Measurements from ENCODE around the gene TMED5. TPM values are rescaled to one million over a fixed set of nuclear protein-coding genes. Genes with fewer than 3 reads are reported as not detected.

The TMED5 gene
- total RNA-seq, 1 donor from 2014 or later = 44.0 TPM

GRCh38 chr1:93143769-93144168 is 36.4 kb downstream of the TMED5 start:
- no peaks in the 10 kb centered on the region for H3K27me3 ChIP-seq (ENCODE audit: low read depth)
- H3K4me3 ChIP-seq = no peak overlapping the region
- TF ChIP-seq CTCF (IDR thresholded peaks at IDR 0.05; ENCODE audit: borderline replicate concordance) = no peak
- H3K36me3 ChIP-seq = peaks cover 10% of the 10 kb centered on the region
- no peak for DNase-seq
- no peak overlapping the region for H3K27ac ChIP-seq (replicated peaks)
- intact Hi-C loops (cut with micrococcal nuclease) = no loop called here
- peaks cover 10% of the 10 kb centered on the region for H3K4me1 ChIP-seq
- no peaks in the 10 kb centered on the region for H3K9me3 ChIP-seq (replicated peaks)

GRCh38 chr1:93143136-93143535 is 37.1 kb downstream of the TMED5 start:
- DNase-seq = no peak

GRCh38 chr1:93142161-93142560 is 38.1 kb downstream of the TMED5 start:
- Histone ChIP-seq H3K36me3 (peaks cover 16% of the 10 kb centered on the region), H3K4me1 (no peaks in the 10 kb centered on the region), H3K9me3 (replicated peaks) (no peaks in the 10 kb centered on the region), H3K27ac (replicated peaks) (no peak overlapping the region), H3K27me3 (ENCODE audit: low read depth) (no peaks in the 10 kb centered on the region), H3K4me3 (no peak overlapping the region)
- TF ChIP-seq CTCF (IDR thresholded peaks at IDR 0.05; ENCODE audit: borderline replicate concordance) = no peak
- no peak for DNase-seq
- intact Hi-C loops (cut with micrococcal nuclease) = no loop called here

More at GRCh38 chr1:93143136-93143535, 37.1 kb downstream of the TMED5 start:
- intact Hi-C loops (cut with micrococcal nuclease) = no loop called here
- peaks cover 6% of the 10 kb centered on the region for H3K36me3 ChIP-seq
- TF ChIP-seq CTCF (IDR thresholded peaks at IDR 0.05; ENCODE audit: borderline replicate concordance) = no peak
- H3K4me1 ChIP-seq = peaks cover 9% of the 10 kb centered on the region
- no peak overlapping the region for H3K27ac ChIP-seq (replicated peaks)
- H3K27me3 ChIP-seq (ENCODE audit: low read depth) = no peaks in the 10 kb centered on the region
- no peak overlapping the region for H3K4me3 ChIP-seq
- H3K9me3 ChIP-seq (replicated peaks) = no peaks in the 10 kb centered on the region

GRCh38 chr1:93140106-93140505 is 40.1 kb downstream of the TMED5 start:
- Histone ChIP-seq H3K36me3 (peaks cover 35% of the 10 kb centered on the region), H3K9me3 (replicated peaks) (no peaks in the 10 kb centered on the region), H3K27ac (replicated peaks) (no peak overlapping the region), H3K4me1 (no peaks in the 10 kb centered on the region), H3K4me3 (no peak overlapping the region), H3K27me3 (ENCODE audit: low read depth) (no peaks in the 10 kb centered on the region)
- no peak for TF ChIP-seq CTCF (IDR thresholded peaks at IDR 0.05; ENCODE audit: borderline replicate concordance)
- intact Hi-C loops (cut with micrococcal nuclease) = no loop called here
- DNase-seq = no peak

GRCh38 chr1:93137604-93138292 is 42.5 kb downstream of the TMED5 start:
- Histone ChIP-seq H3K4me1 (no peaks in the 10 kb centered on the region), H3K9me3 (replicated peaks) (no peaks in the 10 kb centered on the region), H3K27ac (replicated peaks) (no peak overlapping the region), H3K27me3 (ENCODE audit: low read depth) (no peaks in the 10 kb centered on the region), H3K4me3 (no peak overlapping the region), H3K36me3 (peaks cover 52% of the 10 kb centered on the region)
- no peak for TF ChIP-seq CTCF (IDR thresholded peaks at IDR 0.05; ENCODE audit: borderline replicate concordance)
- intact Hi-C loops (cut with micrococcal nuclease) = no loop called here
- no peak for DNase-seq
